ENCODE measurements around the gene GCNT1. TPM values are rescaled to one million over a fixed set of nuclear protein-coding genes. Genes with fewer than 3 reads are reported as not detected.

Gene GCNT1
- total and polyA plus RNA-seq, 2 donors: 5.2 to 5.3 TPM

DNA sequence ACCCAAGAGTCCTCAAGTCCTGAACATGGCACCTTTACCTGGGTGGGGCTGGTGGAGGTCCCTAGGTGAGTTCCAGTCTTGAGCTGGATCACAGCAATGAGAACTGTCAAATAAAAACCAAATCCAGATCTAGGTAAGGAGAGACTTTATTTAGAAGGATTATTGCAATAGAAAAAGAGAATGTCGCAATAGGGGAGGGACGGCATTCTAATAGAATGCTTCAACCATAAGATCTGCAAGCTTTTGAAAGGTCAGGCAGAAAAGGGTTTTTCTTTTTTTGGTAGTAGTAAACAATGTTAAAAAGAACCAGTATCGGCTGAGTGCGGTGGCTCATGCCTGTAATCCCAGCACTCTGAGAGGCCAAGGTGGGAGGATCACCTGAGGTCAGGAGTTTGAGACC lies 5.2 kb upstream of the GCNT1 start:
- Histone ChIP-seq H3K4me3 (ENCODE audit: low read length in 2 of 2) (no peak overlapping the region), H3K9me3 (ENCODE audit: control insufficient read depth in 2 of 2, insufficient read depth in 1 of 2, low read length in 1 of 2) (no peaks in the 10 kb centered on the region), H3K27ac (ENCODE audit: low read depth in 1 of 2, low read length in 1 of 2) (no peak overlapping the region), H3K4me1 (ENCODE audit: control insufficient read depth in 2 of 2, insufficient read depth in 2 of 2, low read length in 2 of 2) (peaks cover 10 to 24% of the 10 kb centered on the region in 2 donors), H3K36me3 (ENCODE audit: control insufficient read depth in 2 of 2, insufficient read depth in 2 of 2, low read length in 1 of 2) (no peaks in the 10 kb centered on the region), H3K27me3 (ENCODE audit: control insufficient read depth in 2 of 2, insufficient read depth in 1 of 2, low read length in 1 of 2) (no peaks in the 10 kb centered on the region)
- DNase-seq (ENCODE audit: low read depth in 6 of 9, low spot score in 9 of 9): no peak
- WGBS: 84% methylated on average over 4 of the region's 4 CpGs

DNA sequence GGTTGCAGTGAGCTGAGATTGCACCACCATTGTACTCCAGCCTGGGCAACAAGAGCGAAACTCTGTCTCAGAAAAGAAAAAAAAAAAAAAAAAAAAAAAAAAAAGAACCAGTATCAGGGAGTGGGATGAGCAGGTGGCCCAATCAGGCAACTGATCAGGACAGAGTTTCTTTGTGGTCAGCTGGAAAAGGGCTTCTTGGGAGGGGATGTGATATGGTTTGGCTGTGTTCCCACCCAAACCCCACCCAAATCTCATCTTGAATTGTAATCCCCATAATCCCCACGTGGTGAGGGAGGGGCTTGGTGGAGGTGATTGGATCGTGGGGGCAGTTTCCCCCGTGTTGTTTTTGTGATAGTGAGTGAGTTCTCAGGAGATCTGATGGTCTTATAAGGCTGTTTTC lies 4.7 kb upstream of the GCNT1 start:
- DNase-seq (ENCODE audit: low read depth in 6 of 9, low spot score in 9 of 9): no peak
- Histone ChIP-seq H3K36me3 (ENCODE audit: control insufficient read depth in 2 of 2, insufficient read depth in 2 of 2, low read length in 1 of 2) (no peaks in the 10 kb centered on the region), H3K9me3 (ENCODE audit: control insufficient read depth in 2 of 2, insufficient read depth in 1 of 2, low read length in 1 of 2) (no peaks in the 10 kb centered on the region), H3K4me3 (ENCODE audit: low read length in 2 of 2) (no peak overlapping the region), H3K4me1 (ENCODE audit: control insufficient read depth in 2 of 2, insufficient read depth in 2 of 2, low read length in 2 of 2) (peaks cover 10 to 25% of the 10 kb centered on the region in 2 donors), H3K27ac (ENCODE audit: low read depth in 1 of 2, low read length in 1 of 2) (no peak overlapping the region), H3K27me3 (ENCODE audit: control insufficient read depth in 2 of 2, insufficient read depth in 1 of 2, low read length in 1 of 2) (no peaks in the 10 kb centered on the region)
- WGBS: 58% methylated on average over 4 of the region's 4 CpGs

DNA sequence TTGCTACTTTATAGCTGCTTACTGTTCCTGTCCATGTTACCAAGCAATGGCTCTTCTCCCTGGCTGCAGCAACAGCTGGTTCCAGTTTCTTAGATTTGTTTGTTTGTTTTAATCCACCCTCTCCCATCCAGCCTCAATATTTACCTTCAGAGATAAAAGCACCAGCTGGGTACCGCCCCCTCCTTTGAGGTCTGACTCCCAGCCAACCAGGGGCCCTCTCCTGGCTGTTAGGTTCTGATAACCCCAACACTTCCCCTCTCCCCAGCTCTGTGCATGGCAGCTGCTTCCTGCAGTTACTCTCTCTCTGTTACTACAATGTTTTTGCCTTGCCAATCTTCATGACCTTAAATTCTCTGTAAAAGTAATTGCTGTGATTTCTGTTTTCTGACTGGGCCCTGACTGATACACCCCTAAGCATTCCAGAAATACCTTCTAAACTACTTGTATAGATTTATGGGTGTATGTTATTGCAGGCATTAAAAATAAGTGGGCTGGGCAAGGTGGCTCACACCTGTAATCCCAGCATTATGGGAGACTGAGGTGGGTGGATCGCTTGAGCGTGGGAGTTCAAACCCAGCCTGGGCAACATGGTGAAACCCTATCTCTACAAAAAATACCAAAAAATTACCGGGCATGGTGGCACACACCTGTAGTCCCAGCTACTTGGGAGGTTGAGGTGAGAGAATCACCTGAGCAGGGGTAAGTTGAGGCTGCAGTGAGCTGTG lies 2.6 kb upstream of the GCNT1 start:
- H3K4me1 ChIP-seq (ENCODE audit: control insufficient read depth in 2 of 2, insufficient read depth in 2 of 2, low read length in 2 of 2): peaks cover 13 to 31% of the 10 kb centered on the region in 2 donors
- H3K4me3 ChIP-seq (ENCODE audit: low read length in 2 of 2): no peak overlapping the region
- H3K27ac ChIP-seq (ENCODE audit: low read depth in 1 of 2, low read length in 1 of 2): peak overlapping the region; percentile 66 to 97
- peak; percentile 63 to 95 (median 85) for DNase-seq (ENCODE audit: low read depth in 6 of 9, low spot score in 9 of 9)
- H3K27me3 ChIP-seq (ENCODE audit: control insufficient read depth in 2 of 2, insufficient read depth in 1 of 2, low read length in 1 of 2): peaks cover 0 to 2% of the 10 kb centered on the region in 2 donors
- 59% methylated on average over 4 of the region's 4 CpGs for WGBS
- no peaks in the 10 kb centered on the region for H3K36me3 ChIP-seq (ENCODE audit: control insufficient read depth in 2 of 2, insufficient read depth in 2 of 2, low read length in 1 of 2)
- no peaks in the 10 kb centered on the region for H3K9me3 ChIP-seq (ENCODE audit: control insufficient read depth in 2 of 2, insufficient read depth in 1 of 2, low read length in 1 of 2)

DNA sequence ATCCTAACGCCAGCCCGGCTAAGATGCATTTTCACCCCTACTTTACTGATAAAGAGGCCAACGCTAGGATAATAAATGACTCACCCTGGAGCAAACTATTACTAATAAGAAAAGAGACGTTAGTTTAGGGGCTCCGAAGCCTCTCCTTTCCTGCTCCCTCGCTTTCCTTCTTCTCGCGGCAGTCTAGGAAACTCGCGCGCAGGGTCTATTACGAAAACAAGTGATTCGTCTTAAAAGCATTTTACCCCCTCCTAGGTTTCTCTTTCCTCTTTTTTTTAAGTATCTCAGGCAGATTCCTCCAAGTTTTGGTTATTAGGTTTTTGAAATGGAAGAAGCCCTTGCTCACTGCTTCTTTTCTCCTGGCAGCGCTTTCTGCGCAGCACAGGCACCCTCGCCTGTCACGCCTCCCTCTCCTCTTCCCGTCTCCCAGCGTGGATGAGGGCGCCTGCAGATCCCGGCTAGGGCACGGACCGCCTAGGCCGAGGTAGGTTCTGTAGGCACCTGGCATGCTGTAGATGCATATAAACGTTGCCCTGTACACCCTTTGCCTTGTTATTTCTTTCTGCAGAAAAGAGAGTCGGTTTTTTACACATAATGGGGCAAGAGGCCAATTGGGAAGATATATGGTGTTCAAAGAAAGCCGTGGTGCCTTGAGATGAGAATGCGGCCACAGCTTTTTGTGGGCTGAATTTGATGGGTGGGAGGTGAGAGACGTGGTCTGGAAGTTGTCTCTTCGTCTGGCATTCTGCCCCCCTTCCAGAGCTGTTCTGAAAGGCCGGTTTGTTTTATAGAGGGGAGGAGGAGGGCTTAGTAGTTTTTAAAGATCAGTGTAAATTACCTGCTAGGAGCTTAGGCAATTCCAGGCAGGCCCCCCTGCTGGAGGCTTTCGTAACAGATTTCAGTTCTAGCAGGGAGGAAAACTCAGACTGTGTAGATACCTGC lies 983 bp downstream of the GCNT1 start:
- Histone ChIP-seq H3K27me3 (ENCODE audit: control insufficient read depth in 2 of 2, insufficient read depth in 1 of 2, low read length in 1 of 2) (peaks cover 0 to 2% of the 10 kb centered on the region in 2 donors), H3K9me3 (ENCODE audit: control insufficient read depth in 2 of 2, insufficient read depth in 1 of 2, low read length in 1 of 2) (no peaks in the 10 kb centered on the region), H3K27ac (ENCODE audit: low read depth in 1 of 2, low read length in 1 of 2) (peak overlapping the region; percentile 1 to 55), H3K4me3 (ENCODE audit: low read length in 2 of 2) (peak overlapping the region; percentile 66 to 79), H3K4me1 (ENCODE audit: control insufficient read depth in 2 of 2, insufficient read depth in 2 of 2, low read length in 2 of 2) (peaks cover 13 to 31% of the 10 kb centered on the region in 2 donors), H3K36me3 (ENCODE audit: control insufficient read depth in 2 of 2, insufficient read depth in 2 of 2, low read length in 1 of 2) (no peaks in the 10 kb centered on the region)
- 1% methylated on average over 32 of the region's 32 CpGs for WGBS
- peak in 4 of 9 donors; percentile 17 to 58 (median 26) for DNase-seq (ENCODE audit: low read depth in 6 of 9, low spot score in 9 of 9)

DNA sequence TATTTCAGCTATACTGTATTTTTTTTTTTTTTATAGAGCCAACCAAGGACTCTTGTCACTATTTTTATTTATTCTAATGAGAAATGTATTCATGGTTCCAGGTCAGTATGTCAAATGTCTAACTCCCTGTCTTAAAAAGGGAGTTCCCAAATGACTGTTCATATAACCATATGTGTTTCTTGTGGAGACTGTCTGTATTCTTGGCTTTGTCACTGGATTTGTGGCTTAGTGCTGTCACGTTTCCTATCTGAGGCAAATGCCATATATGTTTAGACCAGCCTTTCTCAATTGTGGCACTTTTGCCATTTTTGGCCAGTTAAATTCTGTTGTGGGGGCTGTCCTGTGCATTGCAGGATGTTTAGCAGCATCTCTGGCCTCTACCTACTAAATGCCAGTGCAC lies 3.1 kb downstream of the GCNT1 start:
- Histone ChIP-seq H3K4me1 (ENCODE audit: control insufficient read depth in 2 of 2, insufficient read depth in 2 of 2, low read length in 2 of 2) (peaks cover 3 to 25% of the 10 kb centered on the region in 2 donors), H3K27me3 (ENCODE audit: control insufficient read depth in 2 of 2, insufficient read depth in 1 of 2, low read length in 1 of 2) (peaks cover 0 to 2% of the 10 kb centered on the region in 2 donors), H3K27ac (ENCODE audit: low read depth in 1 of 2, low read length in 1 of 2) (no peak overlapping the region), H3K36me3 (ENCODE audit: control insufficient read depth in 2 of 2, insufficient read depth in 2 of 2, low read length in 1 of 2) (no peaks in the 10 kb centered on the region), H3K9me3 (ENCODE audit: control insufficient read depth in 2 of 2, insufficient read depth in 1 of 2, low read length in 1 of 2) (no peaks in the 10 kb centered on the region), H3K4me3 (ENCODE audit: low read length in 2 of 2) (no peak overlapping the region)
- no peak for DNase-seq (ENCODE audit: low read depth in 6 of 9, low spot score in 9 of 9)
- 70% methylated on average over 1 of the region's 1 CpG for WGBS

DNA sequence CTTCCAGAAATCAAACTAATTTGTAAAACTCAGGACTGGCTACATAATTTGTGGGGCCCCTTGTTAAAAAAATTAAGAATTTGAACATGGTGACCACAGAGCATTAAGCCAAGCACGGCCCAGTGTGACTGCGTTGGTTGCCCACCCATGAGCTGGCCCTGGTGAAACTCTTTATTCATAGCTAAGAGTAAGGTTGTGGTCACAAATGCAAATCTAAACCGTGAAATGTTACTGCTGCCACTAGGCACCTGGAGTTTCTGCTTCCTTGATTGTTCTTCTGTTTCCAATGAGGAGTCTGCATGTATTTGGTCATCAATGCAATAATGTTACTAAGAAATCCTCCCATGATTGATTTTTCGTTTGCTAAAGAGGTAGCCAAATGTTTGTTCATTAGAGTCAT lies 4.2 kb downstream of the GCNT1 start:
- no peaks in the 10 kb centered on the region for H3K36me3 ChIP-seq (ENCODE audit: control insufficient read depth in 2 of 2, insufficient read depth in 2 of 2, low read length in 1 of 2)
- no peak for DNase-seq (ENCODE audit: low read depth in 6 of 9, low spot score in 9 of 9)
- H3K27ac ChIP-seq (ENCODE audit: low read depth in 1 of 2, low read length in 1 of 2): no peak overlapping the region
- H3K27me3 ChIP-seq (ENCODE audit: control insufficient read depth in 2 of 2, insufficient read depth in 1 of 2, low read length in 1 of 2): peaks cover 0 to 2% of the 10 kb centered on the region in 2 donors
- no peaks in the 10 kb centered on the region for H3K9me3 ChIP-seq (ENCODE audit: control insufficient read depth in 2 of 2, insufficient read depth in 1 of 2, low read length in 1 of 2)
- WGBS: 82% methylated on average over 4 of the region's 4 CpGs
- H3K4me3 ChIP-seq (ENCODE audit: low read length in 2 of 2): no peak overlapping the region
- peaks cover 3 to 22% of the 10 kb centered on the region in 2 donors for H3K4me1 ChIP-seq (ENCODE audit: control insufficient read depth in 2 of 2, insufficient read depth in 2 of 2, low read length in 2 of 2)

DNA sequence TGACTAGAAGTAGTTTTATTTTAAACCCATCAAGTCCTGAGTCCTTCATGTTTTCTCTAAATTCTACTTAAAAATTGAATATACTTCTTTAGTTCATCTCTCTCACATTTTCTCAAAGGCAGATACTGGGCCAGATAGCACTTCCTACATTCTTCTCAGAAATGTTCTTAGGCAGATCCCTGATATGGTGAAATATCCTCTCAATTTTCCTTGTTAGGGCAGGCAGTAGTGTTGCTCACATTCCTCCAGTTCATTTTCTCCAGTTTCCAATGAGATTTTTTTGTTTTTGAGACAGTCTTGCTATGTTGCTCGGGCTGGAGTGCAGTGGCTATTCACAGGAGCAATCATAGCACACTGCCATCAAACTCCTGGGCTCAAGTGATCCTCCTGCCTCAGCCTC lies 5.7 kb downstream of the GCNT1 start:
- WGBS: 98% methylated on average over 1 of the region's 1 CpG
- H3K36me3 ChIP-seq (ENCODE audit: control insufficient read depth in 2 of 2, insufficient read depth in 2 of 2, low read length in 1 of 2): no peaks in the 10 kb centered on the region

DNA sequence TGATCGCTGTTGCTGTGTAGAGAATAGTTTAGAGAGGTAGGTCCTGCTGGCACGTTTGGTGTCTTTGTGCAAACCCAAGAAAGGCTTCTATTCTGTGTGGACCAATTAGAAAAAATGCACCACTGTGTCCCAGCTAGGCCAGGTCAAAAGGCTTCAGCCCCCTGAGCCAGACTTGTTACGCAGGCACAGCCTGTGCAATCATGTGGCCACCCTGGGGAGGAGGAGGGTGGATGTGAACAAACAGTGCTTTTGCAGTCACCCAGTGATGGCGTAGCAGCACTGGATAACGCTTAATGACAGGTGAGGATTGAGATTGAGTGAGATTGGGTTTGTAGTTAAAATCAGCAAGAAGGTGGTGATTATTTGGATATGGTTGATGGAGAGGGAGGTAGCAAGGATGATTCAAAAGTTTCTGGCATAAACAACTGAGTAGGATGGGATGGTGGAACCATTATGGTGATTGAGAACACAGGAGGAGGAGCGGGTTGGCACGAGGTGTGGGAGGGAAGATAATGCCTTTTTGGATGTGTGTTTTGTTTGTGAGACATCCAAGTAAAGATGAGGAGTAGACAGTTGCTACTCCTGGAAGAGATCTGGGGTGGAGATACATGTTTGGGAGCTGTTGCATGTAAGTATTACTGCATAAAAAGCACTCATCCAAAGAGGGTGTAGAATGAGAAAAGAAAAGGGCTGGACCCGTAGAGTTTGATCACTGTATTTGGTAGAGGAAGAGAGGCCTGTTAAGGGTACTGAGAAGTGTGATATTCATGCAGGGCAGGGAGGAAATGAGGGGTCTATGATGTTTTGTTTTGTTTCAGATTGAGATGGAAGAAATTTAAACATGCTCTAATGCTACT lies 6.7 kb downstream of the GCNT1 start:
- Histone ChIP-seq H3K9me3 (ENCODE audit: control insufficient read depth in 2 of 2, insufficient read depth in 1 of 2, low read length in 1 of 2) (no peaks in the 10 kb centered on the region), H3K27me3 (ENCODE audit: control insufficient read depth in 2 of 2, insufficient read depth in 1 of 2, low read length in 1 of 2) (no peaks in the 10 kb centered on the region), H3K36me3 (ENCODE audit: control insufficient read depth in 2 of 2, insufficient read depth in 2 of 2, low read length in 1 of 2) (no peaks in the 10 kb centered on the region), H3K27ac (ENCODE audit: low read depth in 1 of 2, low read length in 1 of 2) (no peak overlapping the region), H3K4me1 (ENCODE audit: control insufficient read depth in 2 of 2, insufficient read depth in 2 of 2, low read length in 2 of 2) (peaks cover 0 to 11% of the 10 kb centered on the region in 2 donors), H3K4me3 (ENCODE audit: low read length in 2 of 2) (no peak overlapping the region)
- DNase-seq (ENCODE audit: low read depth in 6 of 9, low spot score in 9 of 9): no peak
- WGBS: 92% methylated on average over 8 of the region's 8 CpGs

More for the DNA sequence above, 5.7 kb downstream of the GCNT1 start:
- Histone ChIP-seq H3K4me3 (ENCODE audit: low read length in 2 of 2) (no peak overlapping the region), H3K4me1 (ENCODE audit: control insufficient read depth in 2 of 2, insufficient read depth in 2 of 2, low read length in 2 of 2) (peaks cover 3 to 17% of the 10 kb centered on the region in 2 donors), H3K27me3 (ENCODE audit: control insufficient read depth in 2 of 2, insufficient read depth in 1 of 2, low read length in 1 of 2) (peaks cover 0 to 2% of the 10 kb centered on the region in 2 donors), H3K27ac (ENCODE audit: low read depth in 1 of 2, low read length in 1 of 2) (no peak overlapping the region), H3K9me3 (ENCODE audit: control insufficient read depth in 2 of 2, insufficient read depth in 1 of 2, low read length in 1 of 2) (no peaks in the 10 kb centered on the region)
- no peak for DNase-seq (ENCODE audit: low read depth in 6 of 9, low spot score in 9 of 9)
